Measurements from ENCODE around the gene ANKRD11.

ANKRD11 gene

GRCh38 chr16:89266521-89267134 is 223.7 kb downstream of the ANKRD11 start:
- H3K4ac ChIP-seq (ENCODE audit: low read depth, low read length) = no peak overlapping the region
- no peak for DNase-seq

GRCh38 chr16:89265647-89266046 is 224.7 kb downstream of the ANKRD11 start:
- peaks cover 46 to 50% of the 10 kb centered on the region in 2 experiments for H3K36me3 ChIP-seq (ENCODE audit: control insufficient read depth in 1 of 2, insufficient read depth in 2 of 2, low read length in 2 of 2)
- no peaks in the 10 kb centered on the region for H3K79me1 ChIP-seq (ENCODE audit: low read length)
- no peak overlapping the region for H2BK5ac ChIP-seq (ENCODE audit: low read depth, low read length, poor library complexity)
- no peak for DNase-seq
- H3K79me2 ChIP-seq (ENCODE audit: control insufficient read depth, insufficient read depth, low read length, poor library complexity) = no peaks in the 10 kb centered on the region
- no peak overlapping the region for H2BK12ac ChIP-seq (ENCODE audit: low read length)
- no peak overlapping the region for H4K12ac ChIP-seq (ENCODE audit: low read depth, low read length)
- no peak overlapping the region for H3K27ac ChIP-seq (ENCODE audit: low read depth, low read length)
- H3K27me3 ChIP-seq (ENCODE audit: insufficient read depth, low read length) = no peaks in the 10 kb centered on the region
- no peak overlapping the region for H3K18ac ChIP-seq (ENCODE audit: low read length)
- H3K9ac ChIP-seq (ENCODE audit: low read length) = no peak overlapping the region
- no peak overlapping the region for H3K4me2 ChIP-seq (ENCODE audit: low read length)
- peaks cover 4% of the 10 kb centered on the region for H3K9me3 ChIP-seq (ENCODE audit: insufficient read depth, low read depth, low read length)
- H2AK5ac ChIP-seq (ENCODE audit: low read length) = no peak overlapping the region
- WGBS (ENCODE audit: extremely low coverage, insufficient coverage, insufficient read length) = no CpG with 5 or more reads among the region's 21 CpGs
- no peak overlapping the region for H4K8ac ChIP-seq (ENCODE audit: low read depth, low read length)
- no peak overlapping the region for H4K91ac ChIP-seq (ENCODE audit: low read depth, low read length)
- no peak overlapping the region for H2BK120ac ChIP-seq (ENCODE audit: insufficient read depth, low read length, poor library complexity)
- H3K4me3 ChIP-seq (ENCODE audit: low read depth, low read length) = no peak overlapping the region
- H2AFZ ChIP-seq (ENCODE audit: insufficient read depth, low read length, poor library complexity) = no peak overlapping the region
- H3K23ac ChIP-seq (ENCODE audit: low read length) = no peak overlapping the region
- H3K4me1 ChIP-seq (ENCODE audit: control insufficient read depth in 1 of 2, insufficient read depth in 2 of 2, low read length in 2 of 2) = no peaks in the 10 kb centered on the region
- no peak overlapping the region for H3K14ac ChIP-seq (ENCODE audit: low read length)
- H3K4ac ChIP-seq (ENCODE audit: low read depth, low read length) = no peak overlapping the region

More at GRCh38 chr16:89266521-89267134, 223.7 kb downstream of the ANKRD11 start:
- H4K91ac ChIP-seq (ENCODE audit: low read depth, low read length) = no peak overlapping the region
- H3K23ac ChIP-seq (ENCODE audit: low read length) = no peak overlapping the region
- no peak overlapping the region for H2BK12ac ChIP-seq (ENCODE audit: low read length)
- no peaks in the 10 kb centered on the region for H3K27me3 ChIP-seq (ENCODE audit: insufficient read depth, low read length)
- no peak overlapping the region for H2AFZ ChIP-seq (ENCODE audit: insufficient read depth, low read length, poor library complexity)
- no peak overlapping the region for H3K4me2 ChIP-seq (ENCODE audit: low read length)
- no peak overlapping the region for H3K18ac ChIP-seq (ENCODE audit: low read length)
- no peaks in the 10 kb centered on the region for H3K79me2 ChIP-seq (ENCODE audit: control insufficient read depth, insufficient read depth, low read length, poor library complexity)
- H4K8ac ChIP-seq (ENCODE audit: low read depth, low read length) = no peak overlapping the region
- no CpG with 5 or more reads among the region's 17 CpGs for WGBS (ENCODE audit: extremely low coverage, insufficient coverage, insufficient read length)
- H3K27ac ChIP-seq (ENCODE audit: low read depth, low read length) = no peak overlapping the region
- H3K14ac ChIP-seq (ENCODE audit: low read length) = no peak overlapping the region
- H2BK120ac ChIP-seq (ENCODE audit: insufficient read depth, low read length, poor library complexity) = no peak overlapping the region
- no peak overlapping the region for H2BK5ac ChIP-seq (ENCODE audit: low read depth, low read length, poor library complexity)
- H3K4me3 ChIP-seq (ENCODE audit: low read depth, low read length) = no peak overlapping the region
- H3K79me1 ChIP-seq (ENCODE audit: low read length) = no peaks in the 10 kb centered on the region
- no peaks in the 10 kb centered on the region for H3K4me1 ChIP-seq (ENCODE audit: control insufficient read depth in 1 of 2, insufficient read depth in 2 of 2, low read length in 2 of 2)
- H3K9me3 ChIP-seq (ENCODE audit: insufficient read depth, low read depth, low read length) = peaks cover 4% of the 10 kb centered on the region
- no peak overlapping the region for H2AK5ac ChIP-seq (ENCODE audit: low read length)
- peaks cover 55 to 58% of the 10 kb centered on the region in 2 experiments for H3K36me3 ChIP-seq (ENCODE audit: control insufficient read depth in 1 of 2, insufficient read depth in 2 of 2, low read length in 2 of 2)
- no peak overlapping the region for H3K9ac ChIP-seq (ENCODE audit: low read length)
- no peak overlapping the region for H4K12ac ChIP-seq (ENCODE audit: low read depth, low read length)

- no peaks in the 10 kb centered on the region for H3K4me1 ChIP-seq (ENCODE audit: control insufficient read depth in 1 of 2, insufficient read depth in 2 of 2, low read length in 2 of 2)
- H2AFZ ChIP-seq (ENCODE audit: insufficient read depth, low read length, poor library complexity) = no peak overlapping the region
- H3K9me3 ChIP-seq (ENCODE audit: insufficient read depth, low read depth, low read length) = peaks cover 4% of the 10 kb centered on the region
- no peak overlapping the region for H3K9ac ChIP-seq (ENCODE audit: low read length)
- H3K79me2 ChIP-seq (ENCODE audit: control insufficient read depth, insufficient read depth, low read length, poor library complexity) = no peaks in the 10 kb centered on the region
- H3K4me2 ChIP-seq (ENCODE audit: low read length) = no peak overlapping the region
- no peak overlapping the region for H4K91ac ChIP-seq (ENCODE audit: low read depth, low read length)
- WGBS (ENCODE audit: extremely low coverage, insufficient coverage, insufficient read length) = no CpG with 5 or more reads among the region's 19 CpGs
- no peak overlapping the region for H2BK120ac ChIP-seq (ENCODE audit: insufficient read depth, low read length, poor library complexity)
- H4K12ac ChIP-seq (ENCODE audit: low read depth, low read length) = no peak overlapping the region
- H3K23ac ChIP-seq (ENCODE audit: low read length) = no peak overlapping the region
- no peak for DNase-seq
- H4K8ac ChIP-seq (ENCODE audit: low read depth, low read length) = no peak overlapping the region
- H3K27ac ChIP-seq (ENCODE audit: low read depth, low read length) = no peak overlapping the region
- H3K79me1 ChIP-seq (ENCODE audit: low read length) = no peaks in the 10 kb centered on the region
- no peak overlapping the region for H2AK5ac ChIP-seq (ENCODE audit: low read length)
- no peak overlapping the region for H3K18ac ChIP-seq (ENCODE audit: low read length)
- no peak overlapping the region for H2BK12ac ChIP-seq (ENCODE audit: low read length)
- H3K4ac ChIP-seq (ENCODE audit: low read depth, low read length) = no peak overlapping the region
- H3K14ac ChIP-seq (ENCODE audit: low read length) = no peak overlapping the region
- H3K4me3 ChIP-seq (ENCODE audit: low read depth, low read length) = no peak overlapping the region
- H3K36me3 ChIP-seq (ENCODE audit: control insufficient read depth in 1 of 2, insufficient read depth in 2 of 2, low read length in 2 of 2) = peaks cover 39 to 43% of the 10 kb centered on the region in 2 experiments
- H2BK5ac ChIP-seq (ENCODE audit: low read depth, low read length, poor library complexity) = no peak overlapping the region
- no peaks in the 10 kb centered on the region for H3K27me3 ChIP-seq (ENCODE audit: insufficient read depth, low read length)
Measured at GRCh38 chr16:89264800-89265550, 225.4 kb downstream of the ANKRD11 start.

GRCh38 chr16:89261691-89262563 is 228.4 kb downstream of the ANKRD11 start:
- Histone ChIP-seq H3K4me1 (ENCODE audit: control insufficient read depth in 1 of 2, insufficient read depth in 2 of 2, low read length in 2 of 2) (peaks cover 0 to under 1% of the 10 kb centered on the region in 2 experiments), H4K91ac (ENCODE audit: low read depth, low read length) (no peak overlapping the region), H3K9me3 (ENCODE audit: insufficient read depth, low read depth, low read length) (peaks cover 8% of the 10 kb centered on the region), H3K23ac (ENCODE audit: low read length) (no peak overlapping the region), H3K79me2 (ENCODE audit: control insufficient read depth, insufficient read depth, low read length, poor library complexity) (no peaks in the 10 kb centered on the region), H3K27ac (ENCODE audit: low read depth, low read length) (no peak overlapping the region), H3K27me3 (ENCODE audit: insufficient read depth, low read length) (peaks cover 5% of the 10 kb centered on the region), H3K36me3 (ENCODE audit: control insufficient read depth in 1 of 2, insufficient read depth in 2 of 2, low read length in 2 of 2) (peaks cover 22 to 26% of the 10 kb centered on the region in 2 experiments), H2BK5ac (ENCODE audit: low read depth, low read length, poor library complexity) (no peak overlapping the region), H2BK120ac (ENCODE audit: insufficient read depth, low read length, poor library complexity) (no peak overlapping the region), H3K9ac (ENCODE audit: low read length) (no peak overlapping the region), H3K14ac (ENCODE audit: low read length) (no peak overlapping the region), H4K12ac (ENCODE audit: low read depth, low read length) (no peak overlapping the region), H3K18ac (ENCODE audit: low read length) (no peak overlapping the region), H3K79me1 (ENCODE audit: low read length) (peaks cover 2% of the 10 kb centered on the region), H4K8ac (ENCODE audit: low read depth, low read length) (no peak overlapping the region), H3K4me3 (ENCODE audit: low read depth, low read length) (no peak overlapping the region), H2BK12ac (ENCODE audit: low read length) (no peak overlapping the region), H3K4ac (ENCODE audit: low read depth, low read length) (no peak overlapping the region), H2AFZ (ENCODE audit: insufficient read depth, low read length, poor library complexity) (no peak overlapping the region), H3K4me2 (ENCODE audit: low read length) (no peak overlapping the region), H2AK5ac (ENCODE audit: low read length) (no peak overlapping the region)
- DNase-seq = no peak
- WGBS (ENCODE audit: extremely low coverage, insufficient coverage, insufficient read length) = no CpG with 5 or more reads among the region's 30 CpGs

Measured in trophoblast cell (in vitro differentiated cells and primary cell).